ENCODE measurements around the gene NOTCH2. TPM values are rescaled to one million over a fixed set of nuclear protein-coding genes. Genes with fewer than 3 reads are reported as not detected.
"Not testable (repeated sequence)": the region's sequence is repeated elsewhere in the genome, so short reads cannot be mapped to it uniquely, and the experiment has no call there.

NOTCH2 gene
- total and polyA plus RNA-seq, 12 donors: 5.4 to 138 (median 71.5) TPM

GRCh38 chr1:120069920-120070214 lies 405 bp upstream of the NOTCH2 start:
- H3K4me3 ChIP-seq; H3K36me3 ChIP-seq (replicated peaks in 1 of 2); H3K27ac ChIP-seq; H3K4me1 ChIP-seq (replicated peaks in 1 of 2); intact Hi-C loops (cut with DNase I); H3K9me3 ChIP-seq (replicated peaks in 1 of 3); DNase-seq; H3K27me3 ChIP-seq: not testable (repeated sequence)
- no CpG with 5 or more reads among the region's 8 CpGs for WGBS, 4 donors

GRCh38 chr1:120068683-120069066 lies 787 bp downstream of the NOTCH2 start:
- Histone ChIP-seq H3K27ac (peak overlapping the region in 4 of 5 donors; percentile 68 to 91 (median 75)), H3K4me3 (peak overlapping the region in 3 of 4 donors; percentile 11 to 88 (median 56))
- WGBS, 4 donors: 0% methylated on average over 5 to 11 of the region's 28 CpGs; no CpG with 5 or more reads in 2 of the 4 donors
- H3K36me3 ChIP-seq (replicated peaks in 1 of 2); H3K9me3 ChIP-seq (replicated peaks in 1 of 3); H3K27me3 ChIP-seq; intact Hi-C loops (cut with DNase I); H3K4me1 ChIP-seq (replicated peaks in 1 of 2): not testable (repeated sequence)
- DNase-seq: peak in 6 of 7 donors; percentile 10 to 44 (median 16)

DNA sequence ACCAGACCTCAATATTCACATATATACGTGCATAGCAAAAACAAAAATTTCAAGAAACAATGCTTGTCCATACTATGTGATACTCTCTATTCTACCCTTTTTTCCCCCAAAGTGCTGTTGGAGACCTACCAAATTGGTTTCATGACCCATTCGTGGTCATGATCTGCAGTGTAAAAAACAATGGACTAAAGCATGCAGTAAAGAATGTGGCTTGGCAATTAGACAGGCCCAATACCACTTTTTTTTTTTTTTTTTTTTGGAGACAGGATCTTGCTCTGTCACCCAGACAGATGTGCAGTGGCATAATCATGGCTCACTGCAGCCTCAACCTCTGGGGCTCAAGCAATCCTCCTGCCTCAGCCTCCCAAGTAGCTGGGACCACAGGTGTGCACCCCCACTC lies 21.3 kb downstream of the NOTCH2 start:
- H3K27me3 ChIP-seq; DNase-seq; intact Hi-C loops (cut with DNase I): not testable (repeated sequence)

GRCh38 chr1:120041771-120042170 lies 27.7 kb downstream of the NOTCH2 start:
- H3K9me3 ChIP-seq (replicated peaks in 1 of 3); intact Hi-C loops (cut with DNase I); DNase-seq; H3K36me3 ChIP-seq (replicated peaks in 1 of 2); H3K4me1 ChIP-seq (replicated peaks in 1 of 2); H3K27me3 ChIP-seq; H3K27ac ChIP-seq; H3K4me3 ChIP-seq: not testable (repeated sequence)
- 97 to 99% (median 98%) methylated on average over 4 of the region's 4 CpGs; no CpG with 5 or more reads in 1 of the 4 donors for WGBS, 4 donors

More for the DNA sequence above, 21.3 kb downstream of the NOTCH2 start:
- whole genome bisulfite sequencing, 4 donors: 43 to 67% (median 64%) methylated on average over 1 of the region's 2 CpGs
- not testable (repeated sequence) for H3K9me3 ChIP-seq (replicated peaks in 1 of 3); H3K4me3 ChIP-seq; H3K4me1 ChIP-seq (replicated peaks in 1 of 2); H3K36me3 ChIP-seq (replicated peaks in 1 of 2); H3K27ac ChIP-seq

- intact Hi-C loops (cut with DNase I); H3K4me3 ChIP-seq; H3K27ac ChIP-seq; DNase-seq; H3K27me3 ChIP-seq; H3K9me3 ChIP-seq (replicated peaks in 1 of 3); H3K4me1 ChIP-seq (replicated peaks in 1 of 2); H3K36me3 ChIP-seq (replicated peaks in 1 of 2): not testable (repeated sequence)
- 63 to 92% methylated on average over 1 to 2 of the region's 3 CpGs; no CpG with 5 or more reads in 2 of the 4 donors for WGBS, 4 donors
These were observed 37.2 kb downstream of the NOTCH2 start for GRCh38 chr1:120032253-120032652.

DNA sequence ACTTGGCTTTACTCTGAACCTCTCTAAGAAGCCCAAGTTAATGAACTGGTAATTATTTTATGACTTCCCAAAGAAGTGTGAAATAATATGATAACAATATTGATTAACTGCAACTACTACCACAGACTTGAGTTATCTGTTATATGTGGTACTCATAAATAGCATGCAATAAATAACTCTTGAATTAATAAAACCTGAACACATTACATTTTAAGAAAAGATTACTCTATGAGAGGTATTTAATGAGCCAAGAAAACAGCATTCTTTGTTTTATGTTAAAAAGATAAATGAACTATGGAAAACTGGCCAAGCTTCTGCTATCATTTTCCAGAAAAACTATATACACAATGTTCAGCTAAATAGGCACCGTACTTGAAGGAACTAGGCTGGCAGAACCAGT lies 45.7 kb downstream of the NOTCH2 start:
- H3K27ac ChIP-seq; H3K27me3 ChIP-seq; H3K4me1 ChIP-seq (replicated peaks in 1 of 2); intact Hi-C loops (cut with DNase I); H3K36me3 ChIP-seq (replicated peaks in 1 of 2); DNase-seq; H3K9me3 ChIP-seq (replicated peaks in 1 of 3); H3K4me3 ChIP-seq: not testable (repeated sequence)
- WGBS, 4 donors: 0% methylated on average over 1 of the region's 1 CpG; no CpG with 5 or more reads in 3 of the 4 donors

GRCh38 chr1:120014978-120015377 lies 54.5 kb downstream of the NOTCH2 start:
- peak in 2 of 6 experiments; percentile 17 to 19 for TF ChIP-seq CTCF (IDR thresholded peaks at IDR 0.05)
- H3K9me3 ChIP-seq (replicated peaks in 1 of 3); H3K4me1 ChIP-seq (replicated peaks in 1 of 2); H3K27ac ChIP-seq; intact Hi-C loops (cut with DNase I); H3K27me3 ChIP-seq; H3K4me3 ChIP-seq; H3K36me3 ChIP-seq (replicated peaks in 1 of 2): not testable (repeated sequence)
- WGBS, 4 donors: 1 to 10% (median 7%) methylated on average over 4 to 7 of the region's 7 CpGs
- peak in 6 of 7 donors; percentile 20 to 53 (median 28) for DNase-seq

DNA sequence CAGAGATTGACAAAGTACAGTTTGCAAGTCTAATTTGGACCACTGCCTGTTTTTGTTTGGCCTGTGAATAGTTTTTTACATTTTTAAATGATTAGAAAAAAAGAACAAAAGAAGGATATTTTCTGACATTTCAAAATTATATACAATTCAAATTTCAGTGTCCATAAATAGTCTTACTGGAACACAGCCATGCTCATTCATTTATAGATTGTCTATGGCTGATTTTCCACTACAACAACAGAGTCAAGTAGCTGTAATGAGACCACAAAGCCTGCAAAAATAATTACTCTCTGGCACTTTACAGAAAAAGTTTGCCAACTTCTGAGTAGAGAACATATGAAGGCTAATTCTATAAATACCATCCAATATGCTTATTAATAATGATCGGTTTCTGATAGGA lies 61.1 kb downstream of the NOTCH2 start:
- H3K9me3 ChIP-seq (replicated peaks in 1 of 3); H3K36me3 ChIP-seq (replicated peaks in 1 of 2); intact Hi-C loops (cut with DNase I); H3K4me1 ChIP-seq (replicated peaks in 1 of 2); H3K27me3 ChIP-seq; H3K27ac ChIP-seq; DNase-seq; H3K4me3 ChIP-seq: not testable (repeated sequence)
- WGBS, 4 donors: 44 to 75% (median 46%) methylated on average over 1 of the region's 1 CpG

DNA sequence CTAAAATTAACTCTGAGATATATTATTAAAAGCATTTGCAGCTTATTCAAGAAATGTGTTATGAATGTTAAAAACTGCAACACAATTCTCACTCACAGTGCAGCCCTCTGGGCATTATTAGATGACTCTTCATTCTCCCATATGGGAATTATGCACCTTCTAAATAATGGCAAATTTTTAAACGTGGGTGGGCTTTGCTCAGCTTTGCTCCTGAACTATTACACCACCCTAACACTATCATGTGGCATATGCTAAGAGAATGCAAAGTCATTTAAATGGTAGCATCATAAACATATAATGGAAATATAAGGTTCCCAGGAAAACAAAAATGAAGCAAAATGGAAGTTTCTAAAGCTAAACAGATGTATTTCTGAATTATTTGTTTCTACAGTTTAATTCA lies 61.6 kb downstream of the NOTCH2 start:
- DNase-seq; H3K36me3 ChIP-seq (replicated peaks in 1 of 2); intact Hi-C loops (cut with DNase I); H3K27ac ChIP-seq; H3K27me3 ChIP-seq; H3K4me3 ChIP-seq; H3K4me1 ChIP-seq (replicated peaks in 1 of 2); H3K9me3 ChIP-seq (replicated peaks in 1 of 3): not testable (repeated sequence)
- WGBS, 4 donors: no CpG with 5 or more reads among the region's 1 CpG

- DNase-seq; H3K4me3 ChIP-seq; H3K9me3 ChIP-seq (replicated peaks in 1 of 3); H3K4me1 ChIP-seq (replicated peaks in 1 of 2); H3K27ac ChIP-seq; H3K36me3 ChIP-seq (replicated peaks in 1 of 2); H3K27me3 ChIP-seq; intact Hi-C loops (cut with DNase I): not testable (repeated sequence)
- WGBS, 4 donors: 96 to 99% (median 97%) methylated on average over 6 to 9 of the region's 9 CpGs
These were observed 68.4 kb downstream of the NOTCH2 start for GRCh38 chr1:120001035-120001434.

DNA sequence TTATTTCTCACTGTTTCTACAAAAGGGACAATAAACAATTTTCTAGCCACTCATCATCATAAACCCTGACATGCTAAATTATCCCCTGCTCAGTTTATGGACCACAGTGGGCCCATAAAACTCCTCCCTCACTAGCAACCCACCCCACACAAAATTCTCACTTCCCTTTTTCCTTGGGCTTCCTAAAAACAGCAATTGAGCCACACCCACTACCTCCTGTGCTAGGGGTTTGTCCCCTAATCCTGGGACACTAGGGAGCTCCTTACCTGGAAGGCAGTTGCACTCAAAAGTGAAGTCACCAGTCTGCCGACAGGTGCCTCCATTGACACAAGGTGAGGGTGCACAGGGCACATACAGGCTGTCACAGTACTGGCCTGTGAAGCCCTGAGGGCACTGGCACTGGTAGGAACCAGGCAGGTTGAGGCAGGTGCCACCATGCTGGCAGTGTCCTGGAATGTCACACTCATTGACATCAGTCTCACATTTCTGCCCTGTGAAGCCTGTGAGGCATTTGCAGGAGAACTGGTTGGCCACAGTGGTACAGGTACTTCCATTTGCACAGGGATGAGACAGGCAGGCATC lies 72.6 kb downstream of the NOTCH2 start:
- 100% methylated on average over 1 of the region's 1 CpG; no CpG with 5 or more reads in 1 of the 4 donors for WGBS, 4 donors
- intact Hi-C loops (cut with DNase I): not testable (repeated sequence)

More for the DNA sequence above, 72.6 kb downstream of the NOTCH2 start:
- H3K27ac ChIP-seq; DNase-seq; H3K36me3 ChIP-seq (replicated peaks in 1 of 2); H3K4me3 ChIP-seq; H3K27me3 ChIP-seq; H3K9me3 ChIP-seq (replicated peaks in 1 of 3); H3K4me1 ChIP-seq (replicated peaks in 1 of 2): not testable (repeated sequence)

All from adrenal gland (tissue), 12 donors.